H9 (cell line): Measurements from ENCODE around the gene TAOK3. TPM values are rescaled to one million over a fixed set of nuclear protein-coding genes. Genes with fewer than 3 reads are reported as not detected.

Experiments
- DNase-seq: peaks from one replicate; pipeline ENCODE4 v3.0.0-alpha.2; 2017
- H2AFZ ChIP-seq: one replicate; pipeline ENCODE4 v1.6.1; 2013; ENCODE audit warnings: mild to moderate bottlenecking, low read length, control low read depth, moderate library complexity
- H2AK5ac ChIP-seq: 2 replicates; pipeline ENCODE4 v1.6.1; 2013; ENCODE audit warnings: low read length, control low read depth, mixed read lengths; ENCODE audit not compliant: insufficient read length
- H2BK120ac ChIP-seq: one replicate; pipeline ENCODE4 v1.6.1; 2013; ENCODE audit warnings: low read depth, mild to moderate bottlenecking, low read length, control low read depth, inconsistent platforms; ENCODE audit not compliant: poor library complexity, severe bottlenecking
- H2BK12ac ChIP-seq: 2 replicates; pipeline ENCODE4 v1.6.1; 2013; ENCODE audit warnings: low read length, control low read depth, mixed read lengths, low read depth; ENCODE audit not compliant: insufficient read length
- H2BK15ac ChIP-seq: 2 replicates; pipeline ENCODE4 v1.6.1; 2013; ENCODE audit warnings: low read depth, low read length, control low read depth
- H2BK20ac ChIP-seq: one replicate; pipeline ENCODE4 v1.6.1; 2013; ENCODE audit warnings: low read depth, mild to moderate bottlenecking, low read length, control low read depth, inconsistent platforms; ENCODE audit not compliant: poor library complexity, severe bottlenecking
- H2BK5ac ChIP-seq: 2 replicates; pipeline ENCODE4 v1.6.1; 2013; ENCODE audit warnings: low read length, control low read depth, mixed read lengths; ENCODE audit not compliant: insufficient read length
- H3K14ac ChIP-seq: 2 replicates; pipeline ENCODE4 v1.6.1; 2013; ENCODE audit warnings: low read length, control low read depth; ENCODE audit not compliant: insufficient read depth
- H3K18ac ChIP-seq: 2 replicates; pipeline ENCODE4 v1.6.1; 2013; ENCODE audit warnings: low read depth, mild to moderate bottlenecking, mixed read lengths, low read length, control low read depth; ENCODE audit not compliant: insufficient read length
- H3K23ac ChIP-seq: 2 replicates; pipeline ENCODE4 v1.6.1; 2013; ENCODE audit warnings: low read length, control low read depth, mixed read lengths, low read depth; ENCODE audit not compliant: insufficient read length
- H3K23me2 ChIP-seq: 2 replicates; pipeline ENCODE4 v1.6.1; 2013; ENCODE audit warnings: low read depth, mild to moderate bottlenecking, mixed read lengths, low read length, control low read depth; ENCODE audit not compliant: insufficient read length, poor library complexity, severe bottlenecking
- H3K27ac ChIP-seq: 2 replicates; pipeline ENCODE4 v1.5.1; 2013; ENCODE audit warnings: low read length, control low read depth, mixed read lengths, low read depth; ENCODE audit not compliant: insufficient read length
- H3K27me3 ChIP-seq: 2 replicates; pipeline ENCODE4 v1.6.1; 2013; ENCODE audit warnings: low read length, control low read depth, inconsistent platforms; ENCODE audit not compliant: insufficient read depth
- H3K4ac ChIP-seq: 2 replicates; pipeline ENCODE4 v1.6.1; 2013; ENCODE audit warnings: low read depth, mild to moderate bottlenecking, control low read depth, inconsistent platforms, low read length, moderate library complexity
- H3K4me1 ChIP-seq: 2 replicates; pipeline ENCODE4 v1.6.1; 2013; ENCODE audit warnings: low read length, control low read depth, inconsistent platforms; ENCODE audit not compliant: insufficient read depth
- H3K4me2 ChIP-seq: 2 replicates; pipeline ENCODE4 v1.6.1; 2013; ENCODE audit warnings: low read length, control low read depth, mixed read lengths; ENCODE audit not compliant: insufficient read length, insufficient read depth
- H3K56ac ChIP-seq: 2 replicates; pipeline ENCODE4 v1.6.1; 2013; ENCODE audit warnings: low read depth, mild to moderate bottlenecking, mixed read lengths, low read length, control low read depth; ENCODE audit not compliant: insufficient read length
- H3K79me1 ChIP-seq: 2 replicates; pipeline ENCODE4 v1.6.1; 2013; ENCODE audit warnings: low read depth, mild to moderate bottlenecking, moderate library complexity, low read length, control low read depth, inconsistent platforms; ENCODE audit not compliant: insufficient read depth, poor library complexity, severe bottlenecking
- H3K79me2 ChIP-seq: 2 replicates; pipeline ENCODE4 v1.6.1; 2013; ENCODE audit warnings: low read length, control low read depth, inconsistent platforms; ENCODE audit not compliant: insufficient read depth
- H3K9ac ChIP-seq: 2 replicates; pipeline ENCODE4 v1.6.1; 2013; ENCODE audit warnings: low read length, control low read depth, mixed read lengths; ENCODE audit not compliant: insufficient read length; ENCODE audit errors: extremely low read depth
- H3K9me3 ChIP-seq: one replicate; pipeline ENCODE4 v1.6.1; 2013; ENCODE audit warnings: low read depth, low read length, inconsistent platforms; ENCODE audit not compliant: control insufficient read depth
- H3T11ph ChIP-seq: one replicate; pipeline ENCODE4 v1.6.1; 2013; ENCODE audit warnings: mild to moderate bottlenecking, low read length, control low read depth, inconsistent platforms
- H4K20me1 ChIP-seq: one replicate; pipeline ENCODE4 v1.6.1; 2013; ENCODE audit not compliant: control insufficient read depth, insufficient read length, insufficient read depth
- H4K5ac ChIP-seq: 2 replicates; pipeline ENCODE4 v1.6.1; 2013; ENCODE audit warnings: low read depth, mild to moderate bottlenecking, mixed read lengths, low read length, control low read depth; ENCODE audit not compliant: insufficient read length
- H4K8ac ChIP-seq: replicated peaks from 2 replicates; pipeline ENCODE4 v1.6.1; 2013; ENCODE audit warnings: low read length, control low read depth, mixed read lengths, low read depth; ENCODE audit not compliant: insufficient read length
- H4K91ac ChIP-seq: 2 replicates; pipeline ENCODE4 v1.6.1; 2013; ENCODE audit warnings: low read depth, mild to moderate bottlenecking, moderate library complexity, mixed read lengths, low read length, control low read depth; ENCODE audit not compliant: insufficient read length
- H3K27ac Mint-ChIP-seq, 3 experiments: 2 replicates in 2 of 3; 3 replicates in 1 of 3; pipeline ENCODE4 v1.8.0; 2020 to 2021; ENCODE audit warnings: mixed read lengths in 3 of 3, mild to moderate bottlenecking in 1 of 3, moderate library complexity in 1 of 3
- H3K27me3 Mint-ChIP-seq: 2 replicates; pipeline ENCODE4 v1.8.0; 2021; ENCODE audit warnings: low read depth, mild to moderate bottlenecking, moderate library complexity, mixed read lengths
- H3K36me3 Mint-ChIP-seq, 3 experiments: 2 replicates in 2 of 3; 3 replicates in 1 of 3; pipeline ENCODE4 v1.8.0; 2020 to 2021; ENCODE audit warnings: low read depth in 3 of 3, mixed read lengths in 3 of 3; ENCODE audit not compliant: insufficient read depth in 1 of 3
- H3K4me1 Mint-ChIP-seq, 2 experiments: 2 replicates each; pipeline ENCODE4 v1.8.0; 2020; ENCODE audit warnings: mixed read lengths in 2 of 2
- H3K4me3 Mint-ChIP-seq, 2 experiments: 2 replicates in 1 of 2; 3 replicates in 1 of 2; pipeline ENCODE4 v1.8.0; 2020 to 2021; ENCODE audit warnings: mild to moderate bottlenecking in 2 of 2, mixed read lengths in 2 of 2, moderate library complexity in 1 of 2
- H3K9me3 Mint-ChIP-seq, 2 experiments: 2 replicates in 1 of 2; 3 replicates in 1 of 2; pipeline ENCODE4 v1.8.0; 2020; ENCODE audit warnings: mild to moderate bottlenecking in 2 of 2, mixed read lengths in 2 of 2, moderate library complexity in 1 of 2
- CTCF ChIP-seq: fragments of 200-600 bp; sonication (generic); conservative IDR thresholded peaks from 3 replicates; pipeline ENCODE4 v1.8.0; 2021; ENCODE audit warnings: antibody characterized with exemption, mild to moderate bottlenecking
- WGBS: extraction: QIAGEN DNeasy Blood & Tissue Kit; methylation state at CpG from one replicate; pipeline ENCODE4 v1.1.7; 2013; ENCODE audit warnings: missing lambda C conversion rate, low lambda C conversion rate, mixed read lengths; ENCODE audit not compliant: insufficient read length; ENCODE audit errors: extremely low coverage; 5-methylcytosine and 5-hydroxymethylcytosine counted together
- total RNA-seq: library from RNA; stranded (reverse); gene quantifications from 2 replicates; pipeline ENCODE4 v1.2.1, GENCODE V29; 2021

The TAOK3 gene
- total RNA-seq, 1 experiment from 2014 or later, result 5.2 TPM

- H3K18ac ChIP-seq, result no peak overlapping the region
- H2AK5ac ChIP-seq, result no peak overlapping the region
- H3K4me1 Mint-ChIP-seq, result peaks cover 6 to 11% of the 10 kb centered on the region in 2 experiments
- H3K4me3 Mint-ChIP-seq, result no peak overlapping the region
- no peak overlapping the region for H2BK12ac ChIP-seq
- no peaks in the 10 kb centered on the region for H3K9me3 Mint-ChIP-seq
- H2BK20ac ChIP-seq, result no peak overlapping the region
- H3K4me1 ChIP-seq, result peaks cover 3% of the 10 kb centered on the region; the same call in 1 of the 2 replicates
- H3K27me3 ChIP-seq, result no peaks in the 10 kb centered on the region
- H3K36me3 Mint-ChIP-seq, result no peaks in the 10 kb centered on the region
- no peak overlapping the region for H2BK5ac ChIP-seq
- H3K56ac ChIP-seq, result no peak overlapping the region
- no peaks in the 10 kb centered on the region for H3K27me3 Mint-ChIP-seq
- H3K23me2 ChIP-seq, result no peaks in the 10 kb centered on the region
- H3K14ac ChIP-seq, result no peak overlapping the region
- H4K8ac ChIP-seq, result no peak overlapping the region
- H2AFZ ChIP-seq, result no peak overlapping the region
- no peak overlapping the region for H4K91ac ChIP-seq
- no peak overlapping the region for H3K27ac ChIP-seq
- H4K20me1 ChIP-seq, result no peaks in the 10 kb centered on the region
- H3K4me2 ChIP-seq, result no peak overlapping the region
- H3K79me1 ChIP-seq, result no peaks in the 10 kb centered on the region
- TF ChIP-seq CTCF, result no peak
- no peak overlapping the region for H2BK15ac ChIP-seq
- no peak overlapping the region for H3K27ac Mint-ChIP-seq
- WGBS, result no CpG with 5 or more reads among the region's 5 CpGs
- no peak overlapping the region for H4K5ac ChIP-seq
- no peaks in the 10 kb centered on the region for H3K9me3 ChIP-seq
- no peak overlapping the region for H3T11ph ChIP-seq
- no peak overlapping the region for H3K4ac ChIP-seq
- no peak overlapping the region for H2BK120ac ChIP-seq
- H3K23ac ChIP-seq, result no peak overlapping the region
- no peak for DNase-seq
- no peaks in the 10 kb centered on the region for H3K79me2 ChIP-seq
- H3K9ac ChIP-seq, result no peak overlapping the region
Observed at GRCh38 chr12:118299791-118300460, 72.8 kb downstream of the TAOK3 start.
